ENCODE data around the gene B4GALT5. TPM values are rescaled to one million over a fixed set of nuclear protein-coding genes. Genes with fewer than 3 reads are reported as not detected.

B4GALT5 gene
- total RNA-seq, 1 experiment from 2014 or later: 92.5 TPM

DNA sequence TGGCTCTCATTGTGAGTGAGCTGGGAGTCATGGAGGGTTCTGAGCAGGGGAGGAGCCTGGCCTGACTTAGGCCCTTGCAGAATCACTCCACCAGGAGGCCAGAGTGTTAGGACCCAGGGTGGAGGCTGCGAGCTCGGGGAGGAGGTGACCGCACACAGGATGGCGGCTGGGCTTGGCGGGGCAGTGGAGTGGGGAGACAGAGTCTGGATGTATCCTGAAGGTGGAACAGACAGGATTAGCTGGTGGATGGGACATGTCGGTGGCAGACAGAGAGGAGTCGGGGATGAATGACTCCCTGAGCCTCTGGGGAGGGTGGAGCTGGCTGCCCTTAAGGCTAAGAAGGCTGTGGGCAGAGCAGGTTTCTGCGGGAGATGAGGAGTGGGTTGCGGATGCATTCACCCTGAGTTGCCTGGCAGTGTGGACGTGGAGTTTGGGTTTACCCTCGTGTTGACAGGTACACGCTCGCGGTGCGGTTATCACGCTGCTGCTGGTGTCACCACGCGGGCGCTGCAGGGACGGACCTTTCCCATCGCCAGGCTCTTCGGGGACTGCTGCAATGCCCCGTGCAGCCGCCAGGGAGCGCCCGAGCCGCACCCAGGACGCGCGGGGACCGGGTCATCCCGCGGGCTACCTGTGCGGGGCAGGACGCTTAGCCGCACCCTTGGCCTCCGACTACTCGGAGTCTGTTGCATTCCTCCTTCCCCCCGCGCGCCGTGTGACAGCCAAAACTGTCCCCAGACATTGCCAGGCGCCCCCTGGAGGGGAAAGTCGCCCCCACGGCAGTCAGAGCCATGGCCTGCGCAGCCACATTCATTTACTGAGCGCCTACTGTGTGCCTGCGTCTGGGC lies 102.8 kb downstream of the B4GALT5 start:
- Histone ChIP-seq H3K36me3 (ENCODE audit: control insufficient read depth in 1 of 2, insufficient read depth in 2 of 2, low read length in 2 of 2) (no peaks in the 10 kb centered on the region), H3K27me3 (ENCODE audit: insufficient read depth, low read length) (no peaks in the 10 kb centered on the region), H3K4me1 (ENCODE audit: control insufficient read depth in 1 of 2, insufficient read depth in 2 of 2, low read length in 2 of 2) (peaks cover 6 to 26% of the 10 kb centered on the region in 2 experiments; a peak in 3 of 4 replicates), H4K20me1 (ENCODE audit: insufficient read depth) (no peaks in the 10 kb centered on the region), H3K4me2 (ENCODE audit: low read length) (peak overlapping the region; percentile 73), H3K9me2 (ENCODE audit: insufficient read depth) (no peaks in the 10 kb centered on the region), H3K9me3 (ENCODE audit: control insufficient read depth in 1 of 2, insufficient read depth in 1 of 2, low read depth in 1 of 2, low read length in 2 of 2) (no peaks in the 10 kb centered on the region), H2AFZ (ENCODE audit: low read depth, low read length, poor library complexity, severe bottlenecking) (peak overlapping the region; percentile 59), H3K9ac (ENCODE audit: low read length) (peak overlapping the region; percentile 18; the same call in 1 of the 2 replicates), H3K4me3 (replicated peaks in 1 of 2; ENCODE audit: low read depth in 1 of 2, low read length in 2 of 2) (peak overlapping the region; percentile 22 to 27; a peak in 3 of 4 replicates), H3K79me2 (ENCODE audit: insufficient read depth, low read length) (no peaks in the 10 kb centered on the region), H3K27ac (ENCODE audit: low read depth, low read length) (no peak overlapping the region; the same call in 1 of the 2 replicates)
- CTCF ChIA-PET: interaction anchor here (0.6 to 3.8 kb wide), 18 partner anchors 9 to 461 kb away, joined by 3 to 66 read pairs (median 4); no protein-coding TSS in a partner anchor
- no TSS peak for BruUV-seq (replicated peaks)
- RAD21 ChIA-PET (ENCODE audit: low non-redundant PET in 1 of 2, low total read pairs in 2 of 2, uncharacterized antibody in 2 of 2, unreplicated experiment in 2 of 2): interaction anchor here (0.6 to 1.8 kb wide), 5 partner anchors 69 to 278 kb away, joined by 3 to 5 read pairs (median 3); no protein-coding TSS in a partner anchor
- ATAC-seq (peak; percentile 85), DNase-seq (ENCODE audit: low read depth, low spot score) (peak; percentile 72)
- intact Hi-C loops (cut with micrococcal nuclease): loop anchor here (1.0 to 5.0 kb wide), 4 partner anchors 101 to 277 kb away; partner anchors contain the start of gene B4GALT5
- TF ChIP-seq, protein P1, sequence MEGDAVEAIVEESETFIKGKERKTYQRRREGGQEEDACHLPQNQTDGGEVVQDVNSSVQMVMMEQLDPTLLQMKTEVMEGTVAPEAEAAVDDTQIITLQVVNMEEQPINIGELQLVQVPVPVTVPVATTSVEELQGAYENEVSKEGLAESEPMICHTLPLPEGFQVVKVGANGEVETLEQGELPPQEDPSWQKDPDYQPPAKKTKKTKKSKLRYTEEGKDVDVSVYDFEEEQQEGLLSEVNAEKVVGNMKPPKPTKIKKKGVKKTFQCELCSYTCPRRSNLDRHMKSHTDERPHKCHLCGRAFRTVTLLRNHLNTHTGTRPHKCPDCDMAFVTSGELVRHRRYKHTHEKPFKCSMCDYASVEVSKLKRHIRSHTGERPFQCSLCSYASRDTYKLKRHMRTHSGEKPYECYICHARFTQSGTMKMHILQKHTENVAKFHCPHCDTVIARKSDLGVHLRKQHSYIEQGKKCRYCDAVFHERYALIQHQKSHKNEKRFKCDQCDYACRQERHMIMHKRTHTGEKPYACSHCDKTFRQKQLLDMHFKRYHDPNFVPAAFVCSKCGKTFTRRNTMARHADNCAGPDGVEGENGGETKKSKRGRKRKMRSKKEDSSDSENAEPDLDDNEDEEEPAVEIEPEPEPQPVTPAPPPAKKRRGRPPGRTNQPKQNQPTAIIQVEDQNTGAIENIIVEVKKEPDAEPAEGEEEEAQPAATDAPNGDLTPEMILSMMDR (IDR thresholded peaks at IDR 0.05 in 2 of 3, conservative IDR thresholded peaks at IDR 0.05 in 1 of 3; ENCODE audit: borderline replicate concordance in 1 of 3, insufficient read depth in 1 of 3, low read depth in 2 of 3, low read length in 2 of 3): peak; percentile 92 to 99 (median 98)
- peak; percentile 45; the same call in 1 of the 2 replicates for TF ChIP-seq CBX3 (IDR thresholded peaks at IDR 0.05; ENCODE audit: low read depth)
- TF ChIP-seq ZFX (IDR thresholded peaks at IDR 0.05): no peak; the same call in 1 of the 2 replicates
- peak; percentile 100 for TF ChIP-seq RAD21 (IDR thresholded peaks at IDR 0.05; ENCODE audit: low read depth)
- TF ChIP-seq TCF7L2 (IDR thresholded peaks at IDR 0.05; ENCODE audit: borderline replicate concordance, extremely low read depth, insufficient read depth, insufficient read length): peak; percentile 15
- TF ChIP-seq, protein P2, sequence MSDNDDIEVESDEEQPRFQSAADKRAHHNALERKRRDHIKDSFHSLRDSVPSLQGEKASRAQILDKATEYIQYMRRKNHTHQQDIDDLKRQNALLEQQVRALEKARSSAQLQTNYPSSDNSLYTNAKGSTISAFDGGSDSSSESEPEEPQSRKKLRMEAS (IDR thresholded peaks at IDR 0.05): peak; percentile 94
- TF ChIP-seq JUND (IDR thresholded peaks at IDR 0.05): no peak
- POLR2A ChIA-PET: no interaction called here
